Stomach smooth muscle (tissue), 2 donors: Measurements from ENCODE around the gene MGP.

Source experiments
- H3K27ac ChIP-seq: one replicate; pipeline ENCODE4 v1.7.0; 2013; ENCODE audit warnings: mild to moderate bottlenecking, low read length, inconsistent platforms
- H3K27me3 ChIP-seq, 2 donors: one replicate each; pipeline ENCODE4 v1.7.0; 2013; ENCODE audit warnings: low read length in 2 of 2; ENCODE audit not compliant: insufficient read depth in 2 of 2, control insufficient read depth in 1 of 2
- H3K36me3 ChIP-seq, 2 donors: one replicate each; pipeline ENCODE4 v1.7.0; 2013; ENCODE audit warnings: low read length in 2 of 2; ENCODE audit not compliant: control insufficient read depth in 2 of 2, insufficient read depth in 2 of 2
- H3K4me1 ChIP-seq: one replicate; pipeline ENCODE4 v1.7.0; 2013; ENCODE audit warnings: low read length; ENCODE audit not compliant: control insufficient read depth, insufficient read depth
- H3K4me3 ChIP-seq, 2 donors: one replicate each; pipeline ENCODE4 v1.7.0; 2013; ENCODE audit warnings: low read length in 2 of 2
- H3K9ac ChIP-seq, 2 donors: one replicate each; pipeline ENCODE4 v1.7.0; 2013; ENCODE audit warnings: low read length in 2 of 2, mild to moderate bottlenecking in 1 of 2
- H3K9me3 ChIP-seq, 2 donors: one replicate each; pipeline ENCODE4 v1.7.0; 2013; ENCODE audit warnings: low read length in 2 of 2; ENCODE audit not compliant: control insufficient read depth in 2 of 2
- donor health status: healthy.
- donor health status: Pancreatic carcinoma.

MGP gene

DNA sequence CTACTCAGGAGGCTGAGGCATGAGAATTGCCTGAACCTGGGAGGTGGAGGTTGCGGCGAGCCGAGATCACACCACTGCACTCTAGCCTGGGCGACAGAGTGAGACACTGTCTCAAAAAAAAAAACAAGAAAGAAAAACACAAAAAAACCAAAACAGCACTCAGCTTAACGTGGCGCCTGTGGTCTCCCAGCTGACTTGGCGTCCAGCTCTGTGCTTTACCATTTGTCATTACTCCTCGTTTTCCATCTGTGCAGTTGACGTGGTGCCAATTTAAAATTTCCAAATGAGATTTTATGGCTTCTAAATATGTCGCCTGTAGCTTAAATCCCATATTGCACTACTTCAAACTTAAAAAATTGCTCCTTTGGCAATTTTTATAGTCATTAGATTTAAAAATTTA lies 2.0 kb downstream of the MGP start:
- Histone ChIP-seq H3K4me3 (peak overlapping the region; percentile 34 to 76), H3K9me3 (no peaks in the 10 kb centered on the region), H3K36me3 (no peaks in the 10 kb centered on the region), H3K9ac (peak overlapping the region in 1 of 2 donors; percentile 7), H3K27me3 (no peaks in the 10 kb centered on the region), H3K27ac (no peak overlapping the region), H3K4me1 (peaks cover 5% of the 10 kb centered on the region)

- Histone ChIP-seq H3K27me3 (no peaks in the 10 kb centered on the region), H3K4me3 (no peak overlapping the region), H3K9ac (no peak overlapping the region), H3K4me1 (peaks cover 4% of the 10 kb centered on the region), H3K9me3 (no peaks in the 10 kb centered on the region), H3K27ac (no peak overlapping the region), H3K36me3 (no peaks in the 10 kb centered on the region)
These were observed 4.7 kb downstream of the MGP start for GRCh38 chr12:14880890-14881453.

- Histone ChIP-seq H3K27ac (no peak overlapping the region), H3K9me3 (no peaks in the 10 kb centered on the region), H3K36me3 (no peaks in the 10 kb centered on the region), H3K4me1 (no peaks in the 10 kb centered on the region), H3K27me3 (no peaks in the 10 kb centered on the region), H3K9ac (no peak overlapping the region), H3K4me3 (no peak overlapping the region)
These were observed 6.3 kb downstream of the MGP start for GRCh38 chr12:14879222-14879933.

DNA sequence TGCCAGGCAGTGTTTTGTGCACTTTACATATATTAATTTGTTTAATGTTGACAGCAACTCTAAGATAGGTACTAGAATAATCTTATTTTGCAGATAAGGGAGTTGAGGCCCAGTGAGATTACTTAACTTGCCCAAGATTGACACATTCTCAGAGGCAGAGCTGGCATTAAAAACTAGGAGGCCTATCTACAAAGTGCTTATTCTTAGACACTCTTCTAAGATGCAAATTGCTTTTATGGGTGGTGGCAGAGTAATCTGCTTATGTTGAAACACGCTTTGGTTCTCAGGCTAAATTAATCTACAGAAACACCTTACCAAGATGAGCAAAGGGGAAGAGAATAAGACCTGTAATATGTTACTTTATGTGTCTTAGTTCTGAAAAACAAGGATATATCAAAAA lies 7.2 kb downstream of the MGP start:
- no peak overlapping the region for H3K9ac ChIP-seq
- H3K36me3 ChIP-seq, result no peaks in the 10 kb centered on the region
- H3K4me1 ChIP-seq, result no peaks in the 10 kb centered on the region
- no peak overlapping the region for H3K4me3 ChIP-seq
- no peaks in the 10 kb centered on the region for H3K9me3 ChIP-seq
- H3K27me3 ChIP-seq, result no peaks in the 10 kb centered on the region
- no peak overlapping the region for H3K27ac ChIP-seq

DNA sequence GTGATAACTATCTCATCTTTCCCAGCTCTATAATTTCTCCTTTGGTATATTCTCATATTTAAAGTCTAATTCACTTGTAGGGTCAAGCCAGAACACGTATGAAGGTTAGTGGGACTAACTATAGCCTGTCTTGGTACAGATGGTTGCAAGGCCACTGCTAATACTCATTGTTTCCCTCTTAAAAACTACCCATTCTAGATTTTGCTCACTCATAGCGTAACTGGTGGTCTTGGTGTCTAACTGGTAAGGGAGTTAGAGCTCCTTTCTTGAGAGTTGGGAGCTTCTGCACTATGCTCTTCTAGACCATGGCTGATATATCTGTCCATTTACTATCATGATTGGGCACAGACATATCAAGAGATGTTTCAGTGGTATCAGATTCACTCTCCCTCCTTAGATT lies 8.8 kb downstream of the MGP start:
- Histone ChIP-seq H3K9me3 (no peaks in the 10 kb centered on the region), H3K4me1 (no peaks in the 10 kb centered on the region), H3K4me3 (no peak overlapping the region), H3K27ac (no peak overlapping the region), H3K36me3 (no peaks in the 10 kb centered on the region), H3K27me3 (no peaks in the 10 kb centered on the region), H3K9ac (no peak overlapping the region)

- Histone ChIP-seq H3K36me3 (no peaks in the 10 kb centered on the region), H3K4me1 (no peaks in the 10 kb centered on the region), H3K27me3 (no peaks in the 10 kb centered on the region), H3K4me3 (no peak overlapping the region), H3K27ac (no peak overlapping the region), H3K9ac (no peak overlapping the region), H3K9me3 (no peaks in the 10 kb centered on the region)
These were observed 10.8 kb downstream of the MGP start for GRCh38 chr12:14874882-14875281.

DNA sequence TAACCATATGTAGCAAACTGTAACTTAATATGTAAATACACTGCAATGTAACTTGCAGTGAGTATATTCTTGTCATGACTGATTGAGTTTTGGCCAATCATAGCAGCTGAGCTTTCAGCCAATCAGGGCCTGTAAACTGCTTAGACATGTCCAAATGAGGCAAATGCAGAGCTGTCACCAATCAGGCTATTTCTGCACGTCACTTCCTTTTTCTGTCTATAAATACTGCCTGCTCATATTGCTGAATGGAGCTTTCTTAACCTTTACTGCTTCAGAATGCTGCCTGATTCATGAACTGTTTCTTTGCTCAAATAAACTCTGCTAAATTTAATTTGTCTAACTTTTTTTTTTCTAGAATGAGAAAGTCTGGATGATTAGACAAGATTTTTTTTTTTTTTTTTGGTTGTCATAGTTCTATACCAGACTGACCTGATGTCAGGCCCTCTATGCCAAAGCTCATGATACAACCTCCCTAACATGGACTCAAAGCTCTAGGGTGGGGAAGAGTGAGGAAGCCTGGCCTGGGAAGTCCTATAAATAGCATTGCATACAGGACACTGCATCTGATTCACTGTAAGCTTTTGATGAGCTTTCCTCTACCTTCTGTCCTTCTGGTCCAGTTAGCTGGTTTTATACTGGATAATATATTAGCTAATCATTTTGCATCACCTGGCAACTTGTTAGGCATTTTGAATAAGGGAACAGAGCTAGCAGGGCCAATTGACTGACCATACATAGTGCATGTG lies 12.0 kb downstream of the MGP start:
- no peaks in the 10 kb centered on the region for H3K27me3 ChIP-seq
- no peak overlapping the region for H3K4me3 ChIP-seq
- no peak overlapping the region for H3K9ac ChIP-seq
- no peaks in the 10 kb centered on the region for H3K9me3 ChIP-seq
- H3K4me1 ChIP-seq, result no peaks in the 10 kb centered on the region
- H3K36me3 ChIP-seq, result no peaks in the 10 kb centered on the region
- no peak overlapping the region for H3K27ac ChIP-seq

DNA sequence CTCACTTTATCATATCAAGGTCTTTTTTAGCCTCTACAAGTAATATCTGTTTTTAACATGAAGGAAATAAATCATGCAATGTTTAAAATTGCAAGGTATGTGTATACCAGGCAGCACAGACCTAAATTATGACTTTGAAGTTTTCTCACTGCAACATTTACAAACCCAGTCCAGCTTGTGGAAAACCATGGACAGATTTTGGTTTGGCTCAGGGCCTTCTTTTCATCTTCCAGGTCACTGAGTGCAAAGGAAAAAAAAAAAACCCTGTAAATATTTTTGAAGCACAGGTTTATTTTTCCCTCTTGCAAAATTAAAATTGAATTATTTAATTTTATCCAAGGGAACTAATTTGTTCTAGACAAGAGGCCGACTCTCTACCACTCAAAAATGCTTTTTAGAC lies 13.8 kb downstream of the MGP start:
- Histone ChIP-seq H3K4me1 (no peaks in the 10 kb centered on the region), H3K9ac (no peak overlapping the region), H3K4me3 (no peak overlapping the region), H3K9me3 (peaks cover 0 to 2% of the 10 kb centered on the region in 2 donors), H3K27ac (no peak overlapping the region), H3K36me3 (no peaks in the 10 kb centered on the region), H3K27me3 (no peaks in the 10 kb centered on the region)

GRCh38 chr12:14871247-14871646 lies 14.4 kb downstream of the MGP start:
- Histone ChIP-seq H3K4me3 (no peak overlapping the region), H3K27me3 (no peaks in the 10 kb centered on the region), H3K27ac (no peak overlapping the region), H3K9me3 (peaks cover 0 to 2% of the 10 kb centered on the region in 2 donors), H3K4me1 (no peaks in the 10 kb centered on the region), H3K9ac (no peak overlapping the region), H3K36me3 (no peaks in the 10 kb centered on the region)

- H3K9me3 ChIP-seq, result peaks cover 0 to 2% of the 10 kb centered on the region in 2 donors
- no peak overlapping the region for H3K4me3 ChIP-seq
- no peak overlapping the region for H3K27ac ChIP-seq
- H3K36me3 ChIP-seq, result no peaks in the 10 kb centered on the region
- no peak overlapping the region for H3K9ac ChIP-seq
- no peaks in the 10 kb centered on the region for H3K27me3 ChIP-seq
- no peaks in the 10 kb centered on the region for H3K4me1 ChIP-seq
These were observed 16.6 kb downstream of the MGP start for GRCh38 chr12:14868916-14869506.
